Measurements from ENCODE around the gene HCN4.

The HCN4 gene

DNA sequence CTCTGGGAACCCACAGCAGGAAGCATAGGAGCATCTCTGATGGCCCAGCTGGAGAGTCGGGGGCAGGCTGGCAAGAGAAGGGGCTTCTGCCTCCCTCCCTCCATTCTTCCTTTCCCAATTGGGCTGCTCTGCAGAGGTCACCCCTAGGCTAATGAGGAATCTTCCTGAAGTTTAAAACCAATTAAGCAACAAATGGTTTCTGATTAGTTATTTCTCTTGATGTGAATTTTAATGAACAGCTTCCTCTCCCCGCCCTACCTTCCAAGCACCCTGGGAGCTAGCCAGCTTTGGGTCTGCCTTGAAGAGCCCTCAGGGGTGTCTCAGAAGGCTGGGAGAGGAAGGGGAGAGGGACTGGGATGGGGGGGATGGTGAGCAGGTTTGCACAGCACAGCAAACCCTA lies 24.6 kb upstream of the HCN4 start:
- TF ChIP-seq, protein P1, sequence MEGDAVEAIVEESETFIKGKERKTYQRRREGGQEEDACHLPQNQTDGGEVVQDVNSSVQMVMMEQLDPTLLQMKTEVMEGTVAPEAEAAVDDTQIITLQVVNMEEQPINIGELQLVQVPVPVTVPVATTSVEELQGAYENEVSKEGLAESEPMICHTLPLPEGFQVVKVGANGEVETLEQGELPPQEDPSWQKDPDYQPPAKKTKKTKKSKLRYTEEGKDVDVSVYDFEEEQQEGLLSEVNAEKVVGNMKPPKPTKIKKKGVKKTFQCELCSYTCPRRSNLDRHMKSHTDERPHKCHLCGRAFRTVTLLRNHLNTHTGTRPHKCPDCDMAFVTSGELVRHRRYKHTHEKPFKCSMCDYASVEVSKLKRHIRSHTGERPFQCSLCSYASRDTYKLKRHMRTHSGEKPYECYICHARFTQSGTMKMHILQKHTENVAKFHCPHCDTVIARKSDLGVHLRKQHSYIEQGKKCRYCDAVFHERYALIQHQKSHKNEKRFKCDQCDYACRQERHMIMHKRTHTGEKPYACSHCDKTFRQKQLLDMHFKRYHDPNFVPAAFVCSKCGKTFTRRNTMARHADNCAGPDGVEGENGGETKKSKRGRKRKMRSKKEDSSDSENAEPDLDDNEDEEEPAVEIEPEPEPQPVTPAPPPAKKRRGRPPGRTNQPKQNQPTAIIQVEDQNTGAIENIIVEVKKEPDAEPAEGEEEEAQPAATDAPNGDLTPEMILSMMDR (IDR thresholded peaks at IDR 0.05) = no peak

DNA sequence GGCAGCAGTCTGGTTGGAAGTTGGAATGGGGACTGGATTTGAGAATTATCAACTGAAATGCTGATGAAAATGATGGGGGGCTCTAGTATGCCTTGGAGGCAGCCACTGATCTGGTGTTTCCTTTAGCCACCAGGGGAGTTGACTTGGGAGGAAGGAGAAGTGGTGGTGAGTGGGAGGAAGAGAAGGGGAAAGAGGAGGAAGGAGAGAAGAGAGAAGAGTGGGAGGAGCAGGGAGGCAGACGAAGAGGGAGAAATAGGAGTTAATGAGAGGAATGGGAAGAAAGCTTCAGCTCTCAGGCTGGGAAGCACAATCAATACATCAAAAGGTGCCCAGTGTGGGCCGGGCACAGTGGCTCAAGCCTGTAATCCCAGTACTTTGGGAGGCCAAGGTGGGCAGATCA lies 23.3 kb upstream of the HCN4 start:
- TF ChIP-seq, protein P1 (IDR thresholded peaks at IDR 0.05) = no peak

DNA sequence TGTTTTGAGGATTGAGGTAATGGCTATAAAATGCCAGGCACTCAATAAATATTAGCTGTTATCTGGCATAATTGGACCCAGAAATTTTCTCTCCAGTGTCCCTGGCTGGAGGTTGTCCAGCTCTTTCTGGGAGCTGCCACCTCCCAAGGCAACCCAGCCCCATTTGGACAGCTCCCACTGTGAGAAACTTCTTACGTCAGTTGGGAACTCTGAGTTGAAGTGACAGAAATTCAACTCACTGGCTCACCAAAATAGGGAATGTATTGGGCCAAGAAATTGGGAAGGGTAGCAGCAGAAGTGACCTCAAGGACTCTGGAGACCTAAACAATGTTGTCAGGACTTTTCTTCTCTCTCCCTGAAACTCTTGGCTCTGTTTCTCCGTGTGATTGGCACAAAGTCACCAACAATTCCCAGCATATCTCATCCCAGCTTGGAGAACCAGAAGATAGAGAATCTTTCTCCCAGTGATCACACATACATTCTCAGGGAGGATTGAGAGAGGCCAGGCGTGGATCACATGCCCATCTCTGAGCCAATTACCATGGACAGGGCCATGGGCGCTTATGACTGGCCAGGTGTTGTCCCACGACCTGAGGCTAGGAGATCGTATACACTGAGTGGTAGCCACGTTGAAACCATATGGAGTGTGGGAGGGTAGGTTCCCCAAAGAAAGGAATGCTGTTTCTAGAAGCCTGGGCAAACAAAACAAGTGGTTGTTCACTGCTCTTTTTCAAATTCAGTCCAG lies 22.5 kb upstream of the HCN4 start:
- TF ChIP-seq, protein P1 (IDR thresholded peaks at IDR 0.05) = no peak

DNA sequence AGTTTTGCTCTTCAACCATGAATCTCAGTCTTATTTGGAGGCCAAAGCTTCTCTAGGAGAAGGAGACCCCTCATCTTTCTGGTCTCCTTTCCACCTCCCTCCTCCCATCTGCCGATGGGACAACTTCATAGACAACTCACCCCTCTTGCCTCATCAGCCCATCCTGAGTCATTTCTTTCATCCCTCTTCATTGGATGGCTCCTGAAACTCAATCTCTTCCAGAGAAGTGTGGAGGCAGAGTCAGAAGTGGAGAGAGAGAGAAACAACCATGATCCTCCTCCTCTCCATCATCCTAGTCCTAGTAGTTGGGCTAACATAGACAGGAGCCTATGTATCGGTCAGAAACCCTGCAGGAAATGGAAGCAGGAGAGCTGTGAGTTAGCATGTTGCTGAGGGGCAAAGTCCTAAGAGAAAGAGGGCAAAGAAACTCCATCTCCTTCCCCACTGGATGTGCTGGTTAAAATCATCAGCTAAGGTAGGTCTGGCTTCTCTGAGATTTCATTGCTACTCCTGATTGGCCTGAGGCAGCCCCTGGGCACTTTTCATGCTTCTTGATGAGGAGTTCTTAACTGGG lies 21.3 kb upstream of the HCN4 start:
- TF ChIP-seq, protein P1 (IDR thresholded peaks at IDR 0.05) = no peak

DNA sequence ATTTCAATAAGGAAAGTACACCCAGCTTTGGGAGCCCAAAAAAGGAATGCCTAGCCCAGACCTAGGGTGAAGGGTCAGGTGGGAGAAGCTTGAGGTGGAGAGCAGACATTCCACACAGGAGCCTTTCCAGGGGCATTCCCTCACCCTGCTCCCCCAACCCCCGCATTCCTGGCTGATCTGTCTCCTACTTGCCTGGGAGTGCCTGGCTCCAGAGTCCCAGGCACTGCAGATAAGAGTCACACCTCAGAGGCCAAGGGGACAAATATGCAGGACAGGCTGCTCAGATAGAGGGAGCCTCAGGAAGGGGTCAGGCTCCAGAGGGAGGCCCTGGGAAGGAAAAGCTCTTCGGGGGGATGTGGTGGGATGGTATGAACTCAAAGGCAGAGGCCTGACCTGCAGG lies 20.8 kb upstream of the HCN4 start:
- TF ChIP-seq, protein P1 (IDR thresholded peaks at IDR 0.05) = no peak

DNA sequence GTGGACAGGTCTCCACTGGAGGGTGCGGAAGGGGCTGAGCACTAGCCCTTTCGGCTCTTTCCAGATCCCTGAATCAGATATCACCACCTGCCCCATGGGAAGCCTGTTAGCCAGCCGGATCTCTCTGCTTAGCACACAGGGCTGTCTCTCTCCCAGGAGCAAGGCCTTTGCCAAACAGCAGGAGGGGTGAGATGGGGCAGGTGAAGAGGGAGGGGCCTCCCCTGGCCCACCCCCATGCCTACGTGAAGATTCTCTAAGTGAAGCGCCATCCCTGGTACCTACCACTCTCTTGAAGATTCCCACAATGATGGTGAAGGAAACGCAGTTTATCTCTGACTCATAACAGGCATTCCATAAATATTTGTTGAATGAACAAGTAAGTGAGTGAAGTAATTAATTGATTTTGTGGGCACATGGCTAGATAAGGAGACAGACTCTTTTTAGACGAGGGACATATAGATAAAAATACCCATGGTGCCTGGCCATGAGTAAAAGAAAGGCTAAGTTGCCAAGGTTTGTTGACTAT lies 19.6 kb upstream of the HCN4 start:
- TF ChIP-seq, protein P1 (IDR thresholded peaks at IDR 0.05) = no peak

DNA sequence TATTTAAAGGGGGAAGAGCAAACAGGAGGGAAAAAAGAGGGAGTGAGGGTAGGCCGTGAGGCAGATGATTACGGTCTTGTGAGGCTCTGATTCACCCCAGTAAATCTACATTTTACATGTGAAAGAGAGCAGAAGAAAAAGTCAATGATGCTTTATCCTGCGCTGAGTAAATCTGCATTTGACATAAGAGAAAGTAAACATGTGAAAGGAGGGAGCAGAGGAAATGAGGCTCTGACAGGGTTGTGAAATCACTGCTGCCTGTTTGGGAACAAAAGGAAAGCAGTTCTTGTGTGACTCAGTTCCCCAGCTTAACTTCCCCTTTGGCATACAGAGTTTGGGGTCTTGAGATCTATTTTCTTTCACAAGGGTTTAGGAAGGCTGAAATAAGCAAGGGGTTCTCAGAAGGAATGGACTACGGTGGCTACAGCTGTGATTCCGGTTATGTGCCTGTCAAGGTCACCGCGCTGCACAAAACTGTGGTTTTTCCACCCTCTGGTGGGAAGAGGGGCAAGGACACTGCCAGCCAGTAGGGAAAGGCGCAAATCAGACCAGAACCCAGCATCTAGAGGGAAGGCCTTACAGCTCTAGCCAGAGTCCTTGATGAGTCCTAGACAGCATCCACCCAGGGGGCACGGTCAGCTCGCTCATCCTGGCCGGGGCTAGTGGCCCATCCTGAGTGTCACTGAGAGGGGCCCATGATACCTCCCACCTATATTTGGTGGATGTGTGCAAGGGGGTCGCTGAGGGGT lies 18.9 kb upstream of the HCN4 start:
- TF ChIP-seq, protein P1 (IDR thresholded peaks at IDR 0.05) = no peak
